Suprapubic skin (tissue), 4 donors: ENCODE measurements around the gene PLXNA2. TPM values are rescaled to one million over a fixed set of nuclear protein-coding genes. Genes with fewer than 3 reads are reported as not detected.

Experiments
- DNase-seq, 2 donors: peaks; one replicate each; pipeline ENCODE4 v3.0.0-alpha.2; 2019; ENCODE audit warnings: low spot score in 2 of 2
- H3K27ac ChIP-seq: fragments of 200-600 bp; sonication (generic); one replicate; pipeline ENCODE4 v1.5.1; 2019
- H3K27me3 ChIP-seq: fragments of 200-600 bp; sonication (generic); one replicate; pipeline ENCODE4 v1.5.1; 2019
- H3K36me3 ChIP-seq: fragments of 200-600 bp; sonication (generic); one replicate; pipeline ENCODE4 v1.5.1; 2019
- H3K4me1 ChIP-seq: fragments of 200-600 bp; sonication (generic); one replicate; pipeline ENCODE4 v1.5.1; 2019
- H3K4me3 ChIP-seq: fragments of 200-600 bp; sonication (generic); one replicate; pipeline ENCODE4 v1.5.1; 2019; ENCODE audit warnings: mild to moderate bottlenecking
- H3K9me3 ChIP-seq: fragments of 200-600 bp; sonication (generic); one replicate; pipeline ENCODE4 v1.5.1; 2019
- EP300 ChIP-seq: sonication (generic); formaldehyde crosslinking; IDR thresholded peaks from one replicate; pipeline ENCODE4 v1.6.1; 2017; ENCODE audit warnings: antibody characterized with exemption
- POLR2A ChIP-seq, 2 donors: fragments of 450-650 bp; IDR thresholded peaks; one replicate each; pipeline ENCODE4 v1.6.1; 2017; ENCODE audit warnings: antibody characterized with exemption in 2 of 2, mild to moderate bottlenecking in 2 of 2, moderate library complexity in 2 of 2
- POLR2AphosphoS5 ChIP-seq, 3 donors: sonication (generic); formaldehyde crosslinking; IDR thresholded peaks; one replicate each; pipeline ENCODE4 v1.6.1; 2017; ENCODE audit warnings: antibody characterized with exemption in 3 of 3
- WGBS: methylation state at CpG from one replicate; pipeline ENCODE4 v1.1.5; 2018; 5-methylcytosine and 5-hydroxymethylcytosine counted together
- total RNA-seq, 4 donors: library from RNA; depleted of rRNA; stranded (reverse); fragments of >200 nt; gene quantifications; one replicate each; pipeline ENCODE4 v1.1.0, GENCODE V29; 2016
- TF ChIP-seq, protein P1 (sequence below), 2 donors: fragments of 200-600 bp in 1 of 2; fragments of 450-650 bp in 1 of 2; sonication (generic) in 1 of 2; IDR thresholded peaks; one replicate each; pipeline ENCODE4 v1.5.1; 2016 to 2019; ENCODE audit warnings: antibody characterized with exemption in 2 of 2, mild to moderate bottlenecking in 1 of 2, moderate library complexity in 1 of 2

PLXNA2 gene
- total RNA-seq, 4 donors from 2014 or later, result 35.3 to 53.9 (median 45.7) TPM

DNA sequence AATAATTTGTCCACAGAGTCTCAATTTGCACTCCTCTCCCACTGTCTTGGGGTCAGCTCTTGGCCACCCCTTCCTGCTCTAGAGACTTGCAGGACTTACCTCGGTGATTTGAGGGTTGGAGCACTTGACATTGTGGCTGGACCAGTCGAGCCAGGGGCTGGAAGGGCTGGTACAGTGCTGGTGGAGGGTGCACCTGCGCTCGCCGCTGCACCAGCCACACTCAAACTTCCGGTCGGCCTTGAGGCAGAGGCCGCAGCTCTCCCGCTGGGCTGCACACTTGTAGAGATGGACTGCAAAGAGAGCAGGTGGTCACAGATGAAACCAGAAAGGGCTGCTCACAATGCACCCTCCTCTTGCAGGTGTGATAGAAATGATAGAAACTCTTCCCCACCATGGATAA is 165.0 kb downstream of the PLXNA2 start:
- H3K4me3 ChIP-seq, result no peak overlapping the region
- peaks cover 10% of the 10 kb centered on the region for H3K4me1 ChIP-seq
- H3K27me3 ChIP-seq, result no peaks in the 10 kb centered on the region
- DNase-seq, result no peak
- 70% methylated on average over 2 of the region's 9 CpGs for WGBS
- H3K36me3 ChIP-seq, result peaks cover 22% of the 10 kb centered on the region
- no peak overlapping the region for H3K27ac ChIP-seq
- H3K9me3 ChIP-seq, result no peaks in the 10 kb centered on the region
- no peak for TF ChIP-seq POLR2AphosphoS5 (IDR thresholded peaks at IDR 0.05)
- TF ChIP-seq, protein P1, sequence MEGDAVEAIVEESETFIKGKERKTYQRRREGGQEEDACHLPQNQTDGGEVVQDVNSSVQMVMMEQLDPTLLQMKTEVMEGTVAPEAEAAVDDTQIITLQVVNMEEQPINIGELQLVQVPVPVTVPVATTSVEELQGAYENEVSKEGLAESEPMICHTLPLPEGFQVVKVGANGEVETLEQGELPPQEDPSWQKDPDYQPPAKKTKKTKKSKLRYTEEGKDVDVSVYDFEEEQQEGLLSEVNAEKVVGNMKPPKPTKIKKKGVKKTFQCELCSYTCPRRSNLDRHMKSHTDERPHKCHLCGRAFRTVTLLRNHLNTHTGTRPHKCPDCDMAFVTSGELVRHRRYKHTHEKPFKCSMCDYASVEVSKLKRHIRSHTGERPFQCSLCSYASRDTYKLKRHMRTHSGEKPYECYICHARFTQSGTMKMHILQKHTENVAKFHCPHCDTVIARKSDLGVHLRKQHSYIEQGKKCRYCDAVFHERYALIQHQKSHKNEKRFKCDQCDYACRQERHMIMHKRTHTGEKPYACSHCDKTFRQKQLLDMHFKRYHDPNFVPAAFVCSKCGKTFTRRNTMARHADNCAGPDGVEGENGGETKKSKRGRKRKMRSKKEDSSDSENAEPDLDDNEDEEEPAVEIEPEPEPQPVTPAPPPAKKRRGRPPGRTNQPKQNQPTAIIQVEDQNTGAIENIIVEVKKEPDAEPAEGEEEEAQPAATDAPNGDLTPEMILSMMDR (IDR thresholded peaks at IDR 0.05), result no peak
- no peak for TF ChIP-seq POLR2A (IDR thresholded peaks at IDR 0.05)
- no peak for TF ChIP-seq EP300

DNA sequence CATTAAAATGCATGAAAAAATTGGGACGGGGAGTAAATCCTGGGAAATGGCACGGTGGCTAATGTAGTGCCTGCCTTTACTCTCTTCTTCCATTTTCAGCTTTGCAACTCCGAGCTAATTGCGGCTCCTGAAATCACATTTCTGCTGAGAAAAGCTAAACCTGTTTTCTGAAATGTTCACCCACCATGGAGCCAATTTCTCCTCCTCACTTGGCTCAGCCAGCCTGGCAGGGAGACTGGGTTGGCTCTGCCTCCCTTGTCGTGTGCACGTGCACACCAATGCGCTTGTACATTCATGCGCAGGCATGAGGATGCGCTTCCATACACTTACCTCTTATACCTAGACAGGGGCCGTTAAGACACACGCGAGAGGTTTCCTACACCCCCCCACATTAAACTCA is 165.4 kb downstream of the PLXNA2 start:
- no peak overlapping the region for H3K27ac ChIP-seq
- 63% methylated on average over 12 of the region's 12 CpGs for WGBS
- TF ChIP-seq EP300 (no peak), POLR2A (IDR thresholded peaks at IDR 0.05) (no peak), POLR2AphosphoS5 (IDR thresholded peaks at IDR 0.05) (no peak)
- TF ChIP-seq, protein P1 (IDR thresholded peaks at IDR 0.05), result no peak
- DNase-seq, result no peak
- no peak overlapping the region for H3K4me3 ChIP-seq
- peaks cover 10% of the 10 kb centered on the region for H3K4me1 ChIP-seq
- peaks cover 22% of the 10 kb centered on the region for H3K36me3 ChIP-seq
- H3K27me3 ChIP-seq, result no peaks in the 10 kb centered on the region
- H3K9me3 ChIP-seq, result no peaks in the 10 kb centered on the region

DNA sequence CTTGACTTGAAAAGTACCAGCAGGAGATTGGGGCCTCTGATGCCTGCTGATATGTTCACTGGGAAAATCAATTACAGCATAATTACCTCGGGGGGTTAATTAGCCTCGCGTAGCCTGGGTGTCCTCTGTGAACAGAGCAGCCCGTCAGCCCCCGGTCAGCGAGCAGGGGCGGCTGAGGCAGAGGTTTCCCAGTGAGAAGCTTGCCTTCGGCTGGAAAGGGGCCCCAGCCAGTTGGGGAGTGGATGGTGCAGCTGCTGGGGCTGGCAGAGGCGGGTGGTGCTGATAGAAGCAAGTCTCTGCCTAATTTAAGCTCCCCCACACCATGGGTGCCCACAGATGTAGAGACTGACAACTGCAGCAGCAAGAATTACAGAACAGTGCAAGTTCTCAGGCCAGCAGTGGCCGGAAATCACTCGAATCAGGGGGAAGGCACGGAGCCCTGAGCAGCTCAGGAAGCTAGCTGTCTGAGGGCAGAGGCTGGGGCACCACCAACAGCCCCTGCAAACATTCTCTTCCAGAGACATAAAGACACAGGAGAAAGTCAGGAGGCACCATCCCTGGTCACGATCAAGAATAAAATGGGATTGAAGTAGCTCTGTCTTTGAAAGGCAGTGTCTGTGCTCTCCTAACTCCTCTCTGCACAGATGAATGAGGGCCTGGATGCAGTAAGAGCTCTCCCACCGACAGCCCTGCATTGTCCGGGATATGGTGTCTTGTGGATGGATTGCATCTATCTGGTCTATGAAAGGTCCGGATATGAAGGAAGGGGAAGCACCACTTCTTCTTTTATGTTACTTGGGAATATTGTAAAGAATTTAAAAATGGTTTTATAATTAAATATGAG is 166.7 kb downstream of the PLXNA2 start:
- no peak for TF ChIP-seq POLR2AphosphoS5 (IDR thresholded peaks at IDR 0.05)
- TF ChIP-seq EP300, result no peak
- no peak for TF ChIP-seq POLR2A (IDR thresholded peaks at IDR 0.05)
- TF ChIP-seq, protein P1 (IDR thresholded peaks at IDR 0.05), result no peak
- no peak for DNase-seq
- H3K27me3 ChIP-seq, result no peaks in the 10 kb centered on the region
- H3K4me1 ChIP-seq, result peaks cover 10% of the 10 kb centered on the region
- H3K9me3 ChIP-seq, result no peaks in the 10 kb centered on the region
- no peak overlapping the region for H3K27ac ChIP-seq
- H3K36me3 ChIP-seq, result peaks cover 21% of the 10 kb centered on the region
- WGBS, result 79% methylated on average over 15 of the region's 16 CpGs
- H3K4me3 ChIP-seq, result no peak overlapping the region

DNA sequence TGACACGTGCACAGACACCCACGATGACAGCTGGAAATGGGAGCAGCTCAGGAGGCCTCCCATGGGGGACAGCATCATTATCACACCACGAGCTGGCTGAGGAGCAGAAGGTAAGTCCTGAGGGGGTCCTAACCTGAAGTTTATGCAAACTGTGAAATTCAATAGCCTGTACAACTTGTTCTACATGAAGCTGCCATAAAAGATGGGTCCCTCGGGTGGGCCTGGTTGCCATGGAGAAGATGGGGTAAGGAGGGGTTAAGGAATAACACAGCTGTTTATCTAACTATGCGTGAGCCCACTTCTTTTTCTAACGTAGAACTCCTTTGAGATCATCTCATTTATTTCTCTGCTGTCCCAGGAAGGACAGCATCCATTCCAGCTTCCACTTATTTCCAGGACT is 169.8 kb downstream of the PLXNA2 start:
- Histone ChIP-seq H3K27ac (no peak overlapping the region), H3K4me3 (no peak overlapping the region), H3K27me3 (no peaks in the 10 kb centered on the region), H3K4me1 (peaks cover 10% of the 10 kb centered on the region), H3K9me3 (no peaks in the 10 kb centered on the region), H3K36me3 (peaks cover 13% of the 10 kb centered on the region)
- no peak for DNase-seq
- WGBS, result 93% methylated on average over 6 of the region's 6 CpGs
- no peak for TF ChIP-seq EP300
- TF ChIP-seq, protein P1 (IDR thresholded peaks at IDR 0.05), result no peak
- no peak for TF ChIP-seq POLR2A (IDR thresholded peaks at IDR 0.05)
- no peak for TF ChIP-seq POLR2AphosphoS5 (IDR thresholded peaks at IDR 0.05)

DNA sequence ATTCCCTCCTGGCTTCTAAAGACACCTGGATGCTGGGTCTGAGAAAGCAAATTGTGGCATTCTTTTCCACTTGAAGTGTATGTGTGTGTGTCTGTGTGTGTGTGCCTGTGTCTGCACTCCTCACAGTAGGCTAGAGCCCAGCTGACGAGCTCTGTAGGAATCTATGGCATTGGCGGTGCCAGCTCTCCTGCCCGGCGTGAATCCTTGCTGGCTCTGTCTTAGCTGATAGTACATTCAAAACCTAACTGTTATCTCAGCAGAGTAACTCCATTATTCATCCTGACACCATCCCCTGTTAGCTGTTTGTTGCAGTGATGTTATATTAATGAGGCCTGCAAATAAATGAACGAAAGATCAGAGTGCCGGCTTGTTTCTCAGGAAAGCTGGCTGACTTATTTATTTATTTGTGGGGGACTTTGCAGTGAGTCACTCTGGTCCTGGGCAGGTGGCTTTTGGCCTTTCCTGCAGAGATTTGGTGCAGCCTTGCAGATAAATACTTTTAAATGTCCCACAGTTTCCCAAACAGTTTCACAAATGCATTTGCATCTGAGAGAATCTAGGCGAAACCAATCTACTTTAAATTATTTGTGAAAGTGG is 172.7 kb downstream of the PLXNA2 start:
- no peak for DNase-seq
- 91% methylated on average over 7 of the region's 7 CpGs for WGBS
- Histone ChIP-seq H3K4me3 (no peak overlapping the region), H3K36me3 (no peaks in the 10 kb centered on the region), H3K9me3 (no peaks in the 10 kb centered on the region), H3K27me3 (no peaks in the 10 kb centered on the region), H3K27ac (no peak overlapping the region), H3K4me1 (no peaks in the 10 kb centered on the region)
- no peak for TF ChIP-seq EP300
- TF ChIP-seq, protein P1 (IDR thresholded peaks at IDR 0.05), result no peak
- no peak for TF ChIP-seq POLR2A (IDR thresholded peaks at IDR 0.05)
- no peak for TF ChIP-seq POLR2AphosphoS5 (IDR thresholded peaks at IDR 0.05)
